Adrenal gland (tissue), 12 donors: ENCODE measurements around the gene LRRC41. TPM values are rescaled to one million over a fixed set of nuclear protein-coding genes. Genes with fewer than 3 reads are reported as not detected.

ENCODE experiments used
- DNase-seq, 7 donors: peaks; one replicate each; pipeline ENCODE4 v3.0.0-alpha.2; 2019 to 2020
- H3K27ac ChIP-seq, 5 donors: fragments of 200-600 bp; sonication (generic) in 4 of 5; 1 replicate in 3 of 5; 2 replicates in 2 of 5; pipeline versions ENCODE4 v1.5.1 to v1.8.0; 2016 to 2020; ENCODE audit warnings: mild to moderate bottlenecking in 1 of 5
- H3K27me3 ChIP-seq: fragments of 200-600 bp; 2 replicates; pipeline ENCODE4 v1.8.0; 2021
- H3K36me3 ChIP-seq, 2 donors: fragments of 200-600 bp; replicated peaks in 1 of 2; 1 replicate in 1 of 2; 2 replicates in 1 of 2; pipeline versions ENCODE4 v1.5.1 to v1.8.0; 2018 to 2022
- H3K4me1 ChIP-seq, 2 donors: fragments of 200-600 bp; replicated peaks in 1 of 2; 1 replicate in 1 of 2; 2 replicates in 1 of 2; pipeline versions ENCODE4 v1.5.1 to v1.8.0; 2018 to 2021
- H3K4me3 ChIP-seq, 4 donors: fragments of 200-600 bp; sonication (generic) in 3 of 4; one replicate each; pipeline ENCODE4 v1.5.1; 2016 to 2018
- H3K9me3 ChIP-seq, 3 donors: fragments of 200-600 bp; sonication (generic) in 1 of 3; replicated peaks in 1 of 3; 1 replicate in 2 of 3; 2 replicates in 1 of 3; pipeline versions ENCODE4 v1.5.1 to v1.8.0; 2016 to 2021
- CTCF ChIP-seq, 6 experiments: fragments of 450-650 bp in 4 of 6; fragments of 200-600 bp in 2 of 6; sonication (generic) in 1 of 6; IDR thresholded peaks; 1 replicate in 5 of 6; 2 replicates in 1 of 6; pipeline versions ENCODE4 v1.5.1 to v1.8.0; 2016 to 2021; ENCODE audit warnings: antibody characterized with exemption in 6 of 6, mild to moderate bottlenecking in 2 of 6, moderate library complexity in 1 of 6
- POLR2A ChIP-seq, 2 donors: fragments of 450-650 bp; IDR thresholded peaks; one replicate each; pipeline ENCODE4 v1.6.1; 2017; ENCODE audit warnings: antibody characterized with exemption in 2 of 2, mild to moderate bottlenecking in 2 of 2, moderate library complexity in 1 of 2
- WGBS, 4 donors: extraction: QIAGEN DNeasy Blood & Tissue Kit in 2 of 4; methylation state at CpG; one replicate each; pipeline versions ENCODE4 v1.1.5 to v1.1.7; 2013 to 2017; 5-methylcytosine and 5-hydroxymethylcytosine counted together
- intact Hi-C, 2 donors: fragments of 100-400 bp; cut with DNase I; formaldehyde crosslinking; loops; one replicate each; pipeline versions ENCODE4 v1.14.1 to v1.15.0; 2022 to 2023
- polyA plus RNA-seq, 3 donors: library from polyadenylated mRNA; stranded (reverse); fragments of 200-250 nt in 2 of 3; fragments of 350-450 nt in 1 of 3; fragmentation: Illumina TruSeq in 1 of 3; extraction: RNeasy Lipid Tissue Mini Kit (QIAGEN cat#74804) in 1 of 3; gene quantifications; one replicate each; pipeline ENCODE4 v1.2.3, GENCODE V29; 2013 to 2014
- total RNA-seq, 9 donors: library from RNA; depleted of rRNA in 4 of 9; stranded (reverse); fragments of >200 nt in 4 of 9; fragments of 120-200 nt in 1 of 9; fragmentation: NEBNext Ultra II Directional in 1 of 9; extraction: Animal tissue kit (Norgen Biotek cat#: 25700) in 1 of 9; gene quantifications; one replicate each; pipeline versions ENCODE4 v1.1.0 to v1.2.4, GENCODE V29; 2013 to 2023
- donor health status: healthy with polysubstance abuse.
- donor health status: Bipolar disorder and iron deficiency.
- donor health status: DM: yes; HTN: yes; CAD: no.
- donor health status: DM: no; HTN: no; CAD: no.
- donor health status: DM: no; HTN: no; CAD: no.
- donor health status: DM: yes; HTN: yes; CAD: no.

The LRRC41 gene
- total and polyA plus RNA-seq, 12 donors = 38.5 to 95.8 (median 68.6) TPM

- TF ChIP-seq POLR2A (IDR thresholded peaks at IDR 0.05) = no peak
- TF ChIP-seq CTCF (IDR thresholded peaks at IDR 0.05) = no peak
- no peaks in the 10 kb centered on the region for H3K27me3 ChIP-seq
- DNase-seq = peak in 1 of 7 donors; percentile 34
- no peak overlapping the region for H3K27ac ChIP-seq
- intact Hi-C loops = no loop called here
- H3K36me3 ChIP-seq = peaks cover 0 to 48% of the 10 kb centered on the region in 2 donors
- H3K4me1 ChIP-seq = no peaks in the 10 kb centered on the region
- WGBS, 4 donors = 86 to 100% (median 94%) methylated on average over 1 of the region's 1 CpG
- H3K4me3 ChIP-seq = no peak overlapping the region
- no peaks in the 10 kb centered on the region for H3K9me3 ChIP-seq
Measured at GRCh38 chr1:46317323-46317722, 13.9 kb upstream of the LRRC41 start.

GRCh38 chr1:46315669-46316403, 12.4 kb upstream of the LRRC41 start:
- Histone ChIP-seq H3K9me3 (no peaks in the 10 kb centered on the region), H3K27me3 (no peaks in the 10 kb centered on the region), H3K36me3 (peaks cover 0 to 63% of the 10 kb centered on the region in 2 donors), H3K4me1 (no peaks in the 10 kb centered on the region), H3K27ac (no peak overlapping the region), H3K4me3 (no peak overlapping the region)
- intact Hi-C loops = no loop called here
- TF ChIP-seq CTCF (IDR thresholded peaks at IDR 0.05) (no peak), POLR2A (IDR thresholded peaks at IDR 0.05) (no peak)
- 90 to 94% (median 92%) methylated on average over 3 of the region's 3 CpGs for WGBS, 4 donors
- DNase-seq = no peak

GRCh38 chr1:46310321-46310720, 6.9 kb upstream of the LRRC41 start:
- H3K9me3 ChIP-seq = no peaks in the 10 kb centered on the region
- H3K27me3 ChIP-seq = no peaks in the 10 kb centered on the region
- intact Hi-C loops = no loop called here
- peak in 1 of 7 donors; percentile 25 for DNase-seq
- H3K27ac ChIP-seq = no peak overlapping the region
- H3K4me1 ChIP-seq = peaks cover 0 to 22% of the 10 kb centered on the region in 2 donors
- TF ChIP-seq CTCF (IDR thresholded peaks at IDR 0.05) = no peak
- no peak for TF ChIP-seq POLR2A (IDR thresholded peaks at IDR 0.05)
- H3K36me3 ChIP-seq = peaks cover 0 to 55% of the 10 kb centered on the region in 2 donors
- no peak overlapping the region for H3K4me3 ChIP-seq
- 97 to 100% (median 98%) methylated on average over 4 of the region's 4 CpGs for WGBS, 4 donors

- Histone ChIP-seq H3K9me3 (no peaks in the 10 kb centered on the region), H3K36me3 (peaks cover 0 to 51% of the 10 kb centered on the region in 2 donors), H3K27ac (no peak overlapping the region), H3K4me3 (no peak overlapping the region), H3K27me3 (no peaks in the 10 kb centered on the region), H3K4me1 (peaks cover 3 to 29% of the 10 kb centered on the region in 2 donors)
- DNase-seq = peak in 1 of 7 donors; percentile 34
- TF ChIP-seq POLR2A (IDR thresholded peaks at IDR 0.05) = no peak
- no peak for TF ChIP-seq CTCF (IDR thresholded peaks at IDR 0.05)
- intact Hi-C loops = no loop called here
- 85 to 93% (median 89%) methylated on average over 16 of the region's 16 CpGs for WGBS, 4 donors
Measured at GRCh38 chr1:46309401-46310159, 6.2 kb upstream of the LRRC41 start.
